GM12874 (cell line): ENCODE measurements around the gene TRAF6.
A peak's percentile ranks its signal among the peaks of the same experiment; 100 is the strongest.

Experiments used
- CTCF ChIP-seq: IDR thresholded peaks from 2 replicates; pipeline ENCODE4 v1.5.1; 2011; ENCODE audit warnings: low read depth, mild to moderate bottlenecking, control low read depth, low read length, moderate library complexity; ENCODE audit not compliant: insufficient read depth

TRAF6 gene

GRCh38 chr11:36490026-36490806 lies 19.9 kb downstream of the TRAF6 start:
- no peak for TF ChIP-seq CTCF

DNA sequence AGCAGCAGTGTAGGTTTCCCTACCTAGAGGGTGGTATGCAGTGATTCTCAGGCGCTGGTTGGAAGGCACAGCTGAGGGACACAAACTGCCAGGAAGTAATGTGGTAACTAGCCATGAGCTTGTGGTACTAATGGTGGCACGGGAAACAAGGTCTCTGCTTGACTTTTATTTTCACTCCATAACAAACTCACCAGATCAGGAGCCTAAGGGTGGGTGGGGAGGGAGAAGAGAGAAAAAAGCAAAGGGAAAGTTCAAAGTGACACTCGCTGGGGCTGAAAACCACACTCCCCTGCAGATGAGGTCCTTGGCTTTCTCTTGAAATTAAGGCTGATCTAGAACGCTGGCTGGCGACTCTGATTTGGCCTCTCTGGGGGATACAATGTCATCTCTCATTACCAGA lies 22.0 kb downstream of the TRAF6 start:
- TF ChIP-seq CTCF, result no peak

DNA sequence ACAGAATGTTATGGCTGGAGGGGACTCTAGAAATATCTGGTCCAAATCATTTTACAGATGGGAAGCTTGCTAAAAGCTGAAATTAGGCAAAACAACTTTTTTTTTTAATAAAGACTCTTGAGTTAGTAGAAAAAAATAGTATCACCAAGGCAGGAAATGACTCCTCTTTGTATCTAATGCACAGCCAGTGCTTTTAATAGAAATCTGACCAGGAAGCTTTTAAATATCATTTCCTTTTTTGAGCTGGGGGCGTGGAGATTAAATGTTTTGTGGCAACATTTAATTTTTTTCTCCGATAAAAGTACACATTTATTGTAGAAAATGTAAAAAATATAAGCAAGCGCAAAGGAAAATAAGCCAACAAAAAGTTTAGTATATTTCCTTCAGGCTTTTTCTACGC lies 22.5 kb downstream of the TRAF6 start:
- no peak for TF ChIP-seq CTCF

- no peak for TF ChIP-seq CTCF
Observed at GRCh38 chr11:36485298-36486002, 24.6 kb downstream of the TRAF6 start.

- TF ChIP-seq CTCF, result no peak
Observed at GRCh38 chr11:36480833-36481232, 29.2 kb downstream of the TRAF6 start.

GRCh38 chr11:36478700-36479329 lies 31.3 kb downstream of the TRAF6 start:
- TF ChIP-seq CTCF, result peak; percentile 53

DNA sequence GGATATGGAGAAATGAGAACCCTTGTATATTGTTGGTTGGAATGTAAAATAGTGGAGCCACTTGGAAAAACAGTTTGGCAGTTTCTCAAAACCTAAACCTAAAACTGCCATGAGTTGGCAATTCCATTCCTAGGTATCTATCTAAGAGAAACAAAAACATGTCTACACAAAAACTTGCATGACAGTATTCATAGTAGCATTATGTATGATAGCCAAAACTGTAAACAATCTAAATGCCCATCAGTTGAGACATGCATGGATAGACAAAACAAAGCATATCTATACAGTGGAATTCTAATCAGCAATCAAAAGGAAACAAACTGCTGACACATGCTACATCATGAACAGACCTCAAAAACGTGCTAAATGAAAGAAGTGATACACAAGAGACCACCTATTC lies 34.9 kb downstream of the TRAF6 start:
- TF ChIP-seq CTCF, result no peak
